Psoas muscle (tissue), 8 donors: Measurements from ENCODE around the gene SIM1. TPM values are rescaled to one million over a fixed set of nuclear protein-coding genes. Genes with fewer than 3 reads are reported as not detected.

Experiments used
- ATAC-seq, 4 donors: fragments of 200-7000 bp; cut with Tn5 transposase; one replicate each; pipeline ENCODE4 v1.9.1; 2020; ENCODE audit warnings: moderate library complexity in 3 of 4, mild to moderate bottlenecking in 2 of 4
- DNase-seq, 2 donors: peaks; one replicate each; pipeline ENCODE4 v3.0.0-alpha.2; 2020
- H3K27ac ChIP-seq: fragments of 200-600 bp; one replicate; pipeline ENCODE4 v1.8.0; 2022
- H3K27me3 ChIP-seq, 3 donors: fragments of 200-600 bp in 1 of 3; one replicate each; pipeline versions ENCODE4 v1.6.1 to v1.8.0; 2013 to 2022; ENCODE audit warnings: low read length in 2 of 3, mild to moderate bottlenecking in 2 of 3, moderate library complexity in 1 of 3; ENCODE audit not compliant: insufficient read depth in 3 of 3
- H3K36me3 ChIP-seq, 2 donors: fragments of 200-600 bp in 1 of 2; one replicate each; pipeline versions ENCODE4 v1.6.1 to v1.8.0; 2013 to 2022; ENCODE audit warnings: low read depth in 1 of 2, mild to moderate bottlenecking in 1 of 2, moderate library complexity in 1 of 2; ENCODE audit not compliant: insufficient read depth in 1 of 2
- H3K4me1 ChIP-seq: fragments of 200-600 bp; one replicate; pipeline ENCODE4 v1.8.0; 2022
- H3K4me3 ChIP-seq: fragments of 200-600 bp; one replicate; pipeline ENCODE4 v1.8.0; 2022; ENCODE audit warnings: mild to moderate bottlenecking
- H3K9me3 ChIP-seq: fragments of 200-600 bp; one replicate; pipeline ENCODE4 v1.8.0; 2022
- CTCF ChIP-seq: fragments of 200-600 bp; IDR thresholded peaks from one replicate; pipeline ENCODE4 v1.8.0; 2022; ENCODE audit warnings: antibody characterized with exemption
- WGBS, 3 donors: extraction: QIAGEN DNeasy Blood & Tissue Kit; methylation state at CpG; one replicate each; pipeline versions ENCODE4 v1.1.6 to v1.1.7; 2013; 5-methylcytosine and 5-hydroxymethylcytosine counted together
- intact Hi-C, 2 donors: fragments of 100-400 bp; cut with DNase I; formaldehyde crosslinking; loops; one replicate each; pipeline versions ENCODE4 v1.11.0 to v1.14.2; 2022
- polyA plus RNA-seq, 3 donors: library from polyadenylated mRNA; stranded (reverse); fragments of 200-250 nt; gene quantifications; one replicate each; pipeline ENCODE4 v1.2.3, GENCODE V29; 2013
- total RNA-seq, 4 donors: library from RNA; stranded (reverse); fragmentation: NEBNext Ultra II Directional in 2 of 4; extraction: Animal tissue kit (Norgen Biotek cat#: 25700) in 2 of 4; gene quantifications; one replicate each; pipeline versions ENCODE4 v1.2.1 to v1.2.4, GENCODE V29; 2021 to 2023
- donor health status: healthy with polysubstance abuse.
- donor health status: DM: no; HTN: no; CAD: no; lungs with moderate emphysema.
- donor health status: Bipolar disorder and iron deficiency.
- donor health status: healthy.
- donor health status: DM: yes; HTN: yes; CAD: no.
- donor health status: DM: no; HTN: no; CAD: no.
- donor health status: DM: no; HTN: no; CAD: no.
- donor health status: DM: yes; HTN: yes; CAD: no.

SIM1 gene
- total and polyA plus RNA-seq, 7 donors, result 0.60 to 14.4 (median 4.7) TPM

- TF ChIP-seq CTCF, result no peak
- intact Hi-C loops, result no loop called here
- ATAC-seq, result no peak
- H3K27ac ChIP-seq, result peak overlapping the region; percentile 96
- no peak for DNase-seq
- no peaks in the 10 kb centered on the region for H3K9me3 ChIP-seq
- H3K36me3 ChIP-seq, result peaks cover 0 to 7% of the 10 kb centered on the region in 2 donors
- peaks cover 0 to 43% (median 3%) of the 10 kb centered on the region in 3 donors for H3K27me3 ChIP-seq
- peak overlapping the region; percentile 84 for H3K4me3 ChIP-seq
- H3K4me1 ChIP-seq, result peaks cover 15% of the 10 kb centered on the region
- WGBS, 3 donors, result 15 to 29% (median 19%) methylated on average over 14 of the region's 14 CpGs
These were observed 10.0 kb downstream of the SIM1 start for GRCh38 chr6:100454551-100455229.

GRCh38 chr6:100453701-100454521 lies 10.8 kb downstream of the SIM1 start:
- peak in 1 of 2 donors; percentile 95 for DNase-seq
- peaks cover 0 to 43% (median 3%) of the 10 kb centered on the region in 3 donors for H3K27me3 ChIP-seq
- intact Hi-C loops, result no loop called here
- no peak for TF ChIP-seq CTCF
- no peaks in the 10 kb centered on the region for H3K9me3 ChIP-seq
- peaks cover 15% of the 10 kb centered on the region for H3K4me1 ChIP-seq
- H3K36me3 ChIP-seq, result peaks cover 0 to 14% of the 10 kb centered on the region in 2 donors
- WGBS, 3 donors, result 5 to 9% (median 6%) methylated on average over 36 of the region's 36 CpGs
- peak in 3 of 4 donors; percentile 79 to 84 (median 83) for ATAC-seq
- H3K4me3 ChIP-seq, result peak overlapping the region; percentile 84
- peak overlapping the region; percentile 96 for H3K27ac ChIP-seq

- peaks cover 0 to 39% (median 3%) of the 10 kb centered on the region in 3 donors for H3K27me3 ChIP-seq
- H3K4me3 ChIP-seq, result peak overlapping the region; percentile 84
- ATAC-seq (no peak), DNase-seq (no peak)
- intact Hi-C loops, result no loop called here
- peaks cover 0 to 24% of the 10 kb centered on the region in 2 donors for H3K36me3 ChIP-seq
- H3K27ac ChIP-seq, result peak overlapping the region; percentile 96
- WGBS, 3 donors, result 50 to 57% (median 51%) methylated on average over 3 of the region's 3 CpGs
- no peak for TF ChIP-seq CTCF
- peaks cover 15% of the 10 kb centered on the region for H3K4me1 ChIP-seq
- no peaks in the 10 kb centered on the region for H3K9me3 ChIP-seq
These were observed 11.7 kb downstream of the SIM1 start for GRCh38 chr6:100452998-100453397.

GRCh38 chr6:100451577-100451976 lies 13.1 kb downstream of the SIM1 start:
- DNase-seq (no peak), ATAC-seq (no peak)
- no peak for TF ChIP-seq CTCF
- Histone ChIP-seq H3K36me3 (peaks cover 0 to 36% of the 10 kb centered on the region in 2 donors), H3K9me3 (no peaks in the 10 kb centered on the region), H3K4me1 (peaks cover 15% of the 10 kb centered on the region), H3K4me3 (no peak overlapping the region), H3K27me3 (peaks cover 0 to 35% (median 4%) of the 10 kb centered on the region in 3 donors), H3K27ac (no peak overlapping the region)
- intact Hi-C loops, result no loop called here
- 65 to 86% (median 74%) methylated on average over 1 of the region's 1 CpG for WGBS, 3 donors
